Neural cell (in vitro differentiated cells): ENCODE data around the gene CHURC1. TPM values are rescaled to one million over a fixed set of nuclear protein-coding genes. Genes with fewer than 3 reads are reported as not detected.

Experiments
- H2AFZ ChIP-seq: fragments of 200-600, 300-800 bp; sonication (generic), shearing (Covaris generic); 2 replicates; pipeline ENCODE4 v1.6.0; 2014; ENCODE audit warnings: low read depth, mild to moderate bottlenecking, antibody characterized with exemption, low read length, moderate library complexity
- H3F3A ChIP-seq: fragments of 200-600 bp; shearing (Covaris generic); 2 replicates; pipeline ENCODE4 v1.6.1; 2016; ENCODE audit warnings: mild to moderate bottlenecking, moderate library complexity, mixed read lengths, antibody characterized with exemption, low read length; ENCODE audit not compliant: insufficient read depth, poor library complexity, severe bottlenecking
- H3K27ac ChIP-seq: fragments of 200-600, 300-800 bp; sonication (generic), shearing (Covaris generic); 2 replicates; pipeline ENCODE4 v1.5.1; 2014; ENCODE audit warnings: mild to moderate bottlenecking, low read length, moderate library complexity
- H3K27me3 ChIP-seq: fragments of 300-800, 200-600 bp; sonication (generic), shearing (Covaris generic); 2 replicates; pipeline ENCODE4 v1.6.0; 2014; ENCODE audit warnings: mild to moderate bottlenecking, low read depth, low read length, moderate library complexity; ENCODE audit not compliant: insufficient read depth
- H3K36me3 ChIP-seq: fragments of 300-800, 200-600 bp; sonication (generic), shearing (Covaris generic); 2 replicates; pipeline ENCODE4 v1.5.1; 2014; ENCODE audit warnings: mild to moderate bottlenecking, antibody characterized with exemption, low read length, moderate library complexity; ENCODE audit not compliant: insufficient read depth
- H3K4me2 ChIP-seq: fragments of 300-800, 200-600 bp; sonication (generic), shearing (Covaris generic); 2 replicates; pipeline ENCODE4 v1.6.0; 2014; ENCODE audit warnings: mild to moderate bottlenecking, low read length
- H3K4me3 ChIP-seq: fragments of 300-800, 200-600 bp; sonication (generic), shearing (Covaris generic); 2 replicates; pipeline ENCODE4 v1.5.1; 2014; ENCODE audit warnings: mild to moderate bottlenecking, low read length, moderate library complexity
- H3K79me2 ChIP-seq: fragments of 200-600 bp; shearing (Covaris generic); replicated peaks from 2 replicates; pipeline ENCODE4 v1.6.0; 2014; ENCODE audit warnings: mild to moderate bottlenecking, low read length, moderate library complexity; ENCODE audit not compliant: insufficient read depth
- H3K9ac ChIP-seq: fragments of 300-800, 200-600 bp; sonication (generic), shearing (Covaris generic); 2 replicates; pipeline ENCODE4 v1.6.1; 2016; ENCODE audit warnings: mild to moderate bottlenecking, low read length, mixed read lengths
- H3K9me2 ChIP-seq: fragments of 200-600 bp; shearing (Covaris generic); 2 replicates; pipeline ENCODE4 v1.6.1; 2016; ENCODE audit warnings: mild to moderate bottlenecking, low read length, mixed read lengths; ENCODE audit not compliant: insufficient read depth
- H3K9me3 ChIP-seq: fragments of 200-600, 300-800 bp; sonication (generic), shearing (Covaris generic); 2 replicates; pipeline ENCODE4 v1.6.1; 2016; ENCODE audit warnings: mild to moderate bottlenecking, mixed run types, low read length, moderate library complexity, mixed read lengths
- H4K20me1 ChIP-seq: fragments of 200-600 bp; shearing (Covaris generic); 2 replicates; pipeline ENCODE4 v1.6.1; 2016; ENCODE audit warnings: mild to moderate bottlenecking, mixed run types; ENCODE audit not compliant: insufficient read depth
- EP300 ChIP-seq: fragments of 450-650 bp; conservative IDR thresholded peaks from 2 replicates; pipeline ENCODE4 v1.6.1; 2014; ENCODE audit warnings: antibody characterized with exemption, mild to moderate bottlenecking, moderate library complexity; ENCODE audit not compliant: poor library complexity, severe bottlenecking
- EZH2 ChIP-seq: fragments of 200-600, 300-800 bp; shearing (Covaris generic), sonication (generic); IDR thresholded peaks from 2 replicates; pipeline ENCODE4 v1.6.1; 2014; ENCODE audit warnings: antibody characterized with exemption, low read length, borderline replicate concordance, mild to moderate bottlenecking; ENCODE audit not compliant: insufficient read depth, poor library complexity, severe bottlenecking
- MXI1 ChIP-seq: fragments of 450-650 bp; conservative IDR thresholded peaks from 2 replicates; pipeline ENCODE4 v1.6.1; 2014; ENCODE audit warnings: antibody characterized with exemption, mild to moderate bottlenecking; ENCODE audit not compliant: poor library complexity, severe bottlenecking
- POLR2AphosphoS5 ChIP-seq: IDR thresholded peaks from 2 replicates; pipeline ENCODE4 v1.6.1; 2012
- RAD21 ChIP-seq: fragments of 450-650 bp; conservative IDR thresholded peaks from 2 replicates; pipeline ENCODE4 v1.6.1; 2014; ENCODE audit warnings: antibody characterized with exemption, mild to moderate bottlenecking, moderate library complexity
- SMC3 ChIP-seq: fragments of 450-650 bp; conservative IDR thresholded peaks from 2 replicates; pipeline ENCODE4 v1.6.1; 2014; ENCODE audit warnings: antibody characterized with exemption, mild to moderate bottlenecking, moderate library complexity; ENCODE audit not compliant: poor library complexity
- TAF1 ChIP-seq: IDR thresholded peaks from 2 replicates; pipeline ENCODE4 v1.6.1; 2012; ENCODE audit warnings: low read depth
- polyA plus RNA-seq: library from polyadenylated mRNA; depleted of rRNA; stranded (reverse); fragments of >200 nt; gene quantifications from 2 replicates; pipeline ENCODE4 v1.2.3, GENCODE V29; 2014
- TF ChIP-seq, protein P1 (sequence below): fragments of 450-650 bp; IDR thresholded peaks from 2 replicates; pipeline ENCODE4 v1.5.1; 2014; ENCODE audit warnings: antibody characterized with exemption, mild to moderate bottlenecking, moderate library complexity; ENCODE audit not compliant: poor library complexity, severe bottlenecking
- TF ChIP-seq, protein P2 (sequence below): IDR thresholded peaks from 2 replicates; pipeline ENCODE4 v1.6.1; 2012; ENCODE audit warnings: borderline replicate concordance

The CHURC1 gene
- polyA plus RNA-seq, 1 donor from 2014 or later, result 69.5 TPM

GRCh38 chr14:64937171-64937820 is 23.0 kb downstream of the CHURC1 start:
- Histone ChIP-seq H3F3A (no peaks in the 10 kb centered on the region), H3K27ac (no peak overlapping the region)

GRCh38 chr14:64937821-64938193 is 23.6 kb downstream of the CHURC1 start:
- Histone ChIP-seq H4K20me1 (no peaks in the 10 kb centered on the region), H3K27me3 (no peaks in the 10 kb centered on the region), H3F3A (no peaks in the 10 kb centered on the region), H3K36me3 (no peaks in the 10 kb centered on the region), H3K4me2 (no peak overlapping the region), H3K79me2 (no peaks in the 10 kb centered on the region), H3K9me3 (no peaks in the 10 kb centered on the region), H3K4me3 (no peak overlapping the region), H2AFZ (no peak overlapping the region), H3K9ac (no peak overlapping the region), H3K27ac (no peak overlapping the region), H3K9me2 (no peaks in the 10 kb centered on the region)
- TF ChIP-seq, protein P1, sequence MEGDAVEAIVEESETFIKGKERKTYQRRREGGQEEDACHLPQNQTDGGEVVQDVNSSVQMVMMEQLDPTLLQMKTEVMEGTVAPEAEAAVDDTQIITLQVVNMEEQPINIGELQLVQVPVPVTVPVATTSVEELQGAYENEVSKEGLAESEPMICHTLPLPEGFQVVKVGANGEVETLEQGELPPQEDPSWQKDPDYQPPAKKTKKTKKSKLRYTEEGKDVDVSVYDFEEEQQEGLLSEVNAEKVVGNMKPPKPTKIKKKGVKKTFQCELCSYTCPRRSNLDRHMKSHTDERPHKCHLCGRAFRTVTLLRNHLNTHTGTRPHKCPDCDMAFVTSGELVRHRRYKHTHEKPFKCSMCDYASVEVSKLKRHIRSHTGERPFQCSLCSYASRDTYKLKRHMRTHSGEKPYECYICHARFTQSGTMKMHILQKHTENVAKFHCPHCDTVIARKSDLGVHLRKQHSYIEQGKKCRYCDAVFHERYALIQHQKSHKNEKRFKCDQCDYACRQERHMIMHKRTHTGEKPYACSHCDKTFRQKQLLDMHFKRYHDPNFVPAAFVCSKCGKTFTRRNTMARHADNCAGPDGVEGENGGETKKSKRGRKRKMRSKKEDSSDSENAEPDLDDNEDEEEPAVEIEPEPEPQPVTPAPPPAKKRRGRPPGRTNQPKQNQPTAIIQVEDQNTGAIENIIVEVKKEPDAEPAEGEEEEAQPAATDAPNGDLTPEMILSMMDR, result peak; percentile 28
- no peak for TF ChIP-seq RAD21

More at GRCh38 chr14:64937171-64937820, 23.0 kb downstream of the CHURC1 start:
- TF ChIP-seq EP300, result no peak
- TF ChIP-seq RAD21, result no peak
- TF ChIP-seq POLR2AphosphoS5, result no peak
- TF ChIP-seq SMC3, result no peak
- TF ChIP-seq, protein P2, sequence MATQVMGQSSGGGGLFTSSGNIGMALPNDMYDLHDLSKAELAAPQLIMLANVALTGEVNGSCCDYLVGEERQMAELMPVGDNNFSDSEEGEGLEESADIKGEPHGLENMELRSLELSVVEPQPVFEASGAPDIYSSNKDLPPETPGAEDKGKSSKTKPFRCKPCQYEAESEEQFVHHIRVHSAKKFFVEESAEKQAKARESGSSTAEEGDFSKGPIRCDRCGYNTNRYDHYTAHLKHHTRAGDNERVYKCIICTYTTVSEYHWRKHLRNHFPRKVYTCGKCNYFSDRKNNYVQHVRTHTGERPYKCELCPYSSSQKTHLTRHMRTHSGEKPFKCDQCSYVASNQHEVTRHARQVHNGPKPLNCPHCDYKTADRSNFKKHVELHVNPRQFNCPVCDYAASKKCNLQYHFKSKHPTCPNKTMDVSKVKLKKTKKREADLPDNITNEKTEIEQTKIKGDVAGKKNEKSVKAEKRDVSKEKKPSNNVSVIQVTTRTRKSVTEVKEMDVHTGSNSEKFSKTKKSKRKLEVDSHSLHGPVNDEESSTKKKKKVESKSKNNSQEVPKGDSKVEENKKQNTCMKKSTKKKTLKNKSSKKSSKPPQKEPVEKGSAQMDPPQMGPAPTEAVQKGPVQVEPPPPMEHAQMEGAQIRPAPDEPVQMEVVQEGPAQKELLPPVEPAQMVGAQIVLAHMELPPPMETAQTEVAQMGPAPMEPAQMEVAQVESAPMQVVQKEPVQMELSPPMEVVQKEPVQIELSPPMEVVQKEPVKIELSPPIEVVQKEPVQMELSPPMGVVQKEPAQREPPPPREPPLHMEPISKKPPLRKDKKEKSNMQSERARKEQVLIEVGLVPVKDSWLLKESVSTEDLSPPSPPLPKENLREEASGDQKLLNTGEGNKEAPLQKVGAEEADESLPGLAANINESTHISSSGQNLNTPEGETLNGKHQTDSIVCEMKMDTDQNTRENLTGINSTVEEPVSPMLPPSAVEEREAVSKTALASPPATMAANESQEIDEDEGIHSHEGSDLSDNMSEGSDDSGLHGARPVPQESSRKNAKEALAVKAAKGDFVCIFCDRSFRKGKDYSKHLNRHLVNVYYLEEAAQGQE, result no peak
- TF ChIP-seq TAF1, result no peak
- TF ChIP-seq EZH2, result no peak
- TF ChIP-seq, protein P1, result no peak
- TF ChIP-seq MXI1, result no peak
- Histone ChIP-seq H3K9me2 (no peaks in the 10 kb centered on the region), H3K36me3 (no peaks in the 10 kb centered on the region), H2AFZ (no peak overlapping the region), H3K4me2 (no peak overlapping the region), H3K9ac (no peak overlapping the region), H3K4me3 (no peak overlapping the region), H3K27me3 (no peaks in the 10 kb centered on the region), H3K79me2 (no peaks in the 10 kb centered on the region), H4K20me1 (no peaks in the 10 kb centered on the region), H3K9me3 (no peaks in the 10 kb centered on the region)
